ENCODE results near the gene CYP4B1. TPM values are rescaled to one million over a fixed set of nuclear protein-coding genes. Genes with fewer than 3 reads are reported as not detected.
"Not testable (repeated sequence)": the region's sequence is repeated elsewhere in the genome, so short reads cannot be mapped to it uniquely, and the experiment has no call there.

The CYP4B1 gene
- total RNA-seq, 1 experiment from 2014 or later = 0.30 TPM

- CTCF ChIA-PET; ATAC-seq; H3K9ac ChIP-seq (ENCODE audit: low read length); H4K20me1 ChIP-seq (ENCODE audit: insufficient read depth); H3K79me2 ChIP-seq (ENCODE audit: insufficient read depth, low read length); H3K36me3 ChIP-seq (ENCODE audit: control insufficient read depth in 1 of 2, insufficient read depth in 2 of 2, low read length in 2 of 2); H3K4me2 ChIP-seq (ENCODE audit: low read length); POLR2A ChIA-PET; H3K9me3 ChIP-seq (ENCODE audit: control insufficient read depth in 1 of 2, insufficient read depth in 1 of 2, low read depth in 1 of 2, low read length in 2 of 2); H3K9me2 ChIP-seq (ENCODE audit: insufficient read depth); H3K4me1 ChIP-seq (ENCODE audit: control insufficient read depth in 1 of 2, insufficient read depth in 2 of 2, low read length in 2 of 2); BruUV-seq (replicated peaks); intact Hi-C loops (cut with micrococcal nuclease); DNase-seq (ENCODE audit: low read depth, low spot score); RAD21 ChIA-PET (ENCODE audit: low non-redundant PET in 1 of 2, low total read pairs in 2 of 2, uncharacterized antibody in 2 of 2, unreplicated experiment in 2 of 2); H2AFZ ChIP-seq (ENCODE audit: low read depth, low read length, poor library complexity, severe bottlenecking); H3K27me3 ChIP-seq (ENCODE audit: insufficient read depth, low read length); H3K27ac ChIP-seq (ENCODE audit: low read depth, low read length); H3K4me3 ChIP-seq (replicated peaks in 1 of 2; ENCODE audit: low read depth in 1 of 2, low read length in 2 of 2): not testable (repeated sequence)
These were observed 10.2 kb upstream of the CYP4B1 start for GRCh38 chr1:46788634-46789033.

GRCh38 chr1:46790446-46791101 lies 8.3 kb upstream of the CYP4B1 start:
- Histone ChIP-seq H3K27me3 (ENCODE audit: insufficient read depth, low read length) (peaks cover 9% of the 10 kb centered on the region; the same call in 1 of the 2 replicates), H3K9me3 (ENCODE audit: control insufficient read depth in 1 of 2, insufficient read depth in 1 of 2, low read depth in 1 of 2, low read length in 2 of 2) (no peaks in the 10 kb centered on the region), H4K20me1 (ENCODE audit: insufficient read depth) (no peaks in the 10 kb centered on the region), H2AFZ (ENCODE audit: low read depth, low read length, poor library complexity, severe bottlenecking) (no peak overlapping the region), H3K27ac (ENCODE audit: low read depth, low read length) (no peak overlapping the region), H3K4me3 (replicated peaks in 1 of 2; ENCODE audit: low read depth in 1 of 2, low read length in 2 of 2) (no peak overlapping the region), H3K4me2 (ENCODE audit: low read length) (no peak overlapping the region), H3K9ac (ENCODE audit: low read length) (no peak overlapping the region), H3K36me3 (ENCODE audit: control insufficient read depth in 1 of 2, insufficient read depth in 2 of 2, low read length in 2 of 2) (no peaks in the 10 kb centered on the region), H3K79me2 (ENCODE audit: insufficient read depth, low read length) (no peaks in the 10 kb centered on the region), H3K9me2 (ENCODE audit: insufficient read depth) (no peaks in the 10 kb centered on the region), H3K4me1 (ENCODE audit: control insufficient read depth in 1 of 2, insufficient read depth in 2 of 2, low read length in 2 of 2) (no peaks in the 10 kb centered on the region)
- intact Hi-C loops (cut with micrococcal nuclease) = no loop called here
- ChIA-PET POLR2A (no interaction called here), RAD21 (ENCODE audit: low non-redundant PET in 1 of 2, low total read pairs in 2 of 2, uncharacterized antibody in 2 of 2, unreplicated experiment in 2 of 2) (no interaction called here), CTCF (no interaction called here)
- ATAC-seq (no peak), DNase-seq (ENCODE audit: low read depth, low spot score) (no peak)
- TF ChIP-seq SRF (IDR thresholded peaks at IDR 0.05; ENCODE audit: low read depth) (no peak), YY1 (IDR thresholded peaks at IDR 0.05; ENCODE audit: extremely low read depth, insufficient replicate concordance, low read depth, low read length) (no peak), ZBTB33 (IDR thresholded peaks at IDR 0.05; ENCODE audit: extremely low read depth, insufficient replicate concordance, low read length) (no peak), FOSL1 (IDR thresholded peaks at IDR 0.05; ENCODE audit: low read depth) (no peak), CEBPB (IDR thresholded peaks at IDR 0.05; ENCODE audit: low read depth) (no peak), CBX3 (IDR thresholded peaks at IDR 0.05; ENCODE audit: low read depth) (no peak), SP1 (IDR thresholded peaks at IDR 0.05; ENCODE audit: low read depth) (no peak), SIN3A (IDR thresholded peaks at IDR 0.05; ENCODE audit: low read depth) (no peak), ELF1 (IDR thresholded peaks at IDR 0.05; ENCODE audit: borderline replicate concordance, low read depth) (no peak), REST (IDR thresholded peaks at IDR 0.05; ENCODE audit: low read depth) (no peak), CTCF (IDR thresholded peaks at IDR 0.05 in 2 of 3, conservative IDR thresholded peaks at IDR 0.05 in 1 of 3; ENCODE audit: borderline replicate concordance in 1 of 3, insufficient read depth in 1 of 3, low read depth in 2 of 3, low read length in 2 of 3) (no peak), EGR1 (IDR thresholded peaks at IDR 0.05; ENCODE audit: low read depth) (no peak)
- BruUV-seq (replicated peaks) = no TSS peak
